ENCODE measurements around the gene RGS12.

DNA sequence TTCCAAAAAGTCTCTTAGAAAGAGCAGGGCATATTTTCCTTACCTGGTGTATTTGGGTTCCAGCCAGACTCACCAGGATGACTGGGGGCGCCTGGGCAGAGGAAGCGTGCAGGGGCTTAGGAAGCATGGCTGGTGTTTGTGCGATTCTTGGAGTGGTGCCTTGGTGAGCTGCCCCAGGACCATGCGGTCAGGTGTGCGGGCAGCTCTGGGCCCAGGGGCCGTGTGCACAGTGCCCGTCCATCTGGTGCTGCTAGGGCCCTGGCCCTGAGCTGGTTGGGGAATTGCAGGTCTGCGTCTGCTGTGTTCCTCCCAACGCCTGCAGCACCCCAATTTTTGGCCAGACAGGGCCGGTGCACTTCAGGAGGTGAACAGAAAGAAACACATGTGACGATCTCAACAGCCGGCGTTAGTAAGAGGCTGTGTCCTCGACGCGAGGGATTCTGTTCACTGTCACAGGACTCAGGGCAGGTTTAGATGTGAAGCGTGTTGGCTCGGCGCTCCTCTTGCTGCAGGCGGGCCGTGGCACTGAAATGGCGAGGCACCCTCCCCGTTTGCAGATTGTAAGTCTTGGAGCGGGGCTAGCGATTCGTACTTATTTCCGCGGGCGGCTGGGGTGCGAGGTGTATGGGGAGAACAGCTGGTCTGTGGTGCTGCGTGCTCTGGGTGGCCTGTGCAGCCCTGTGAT lies 15.2 kb downstream of the RGS12 start:
- TF ChIP-seq, protein P1, sequence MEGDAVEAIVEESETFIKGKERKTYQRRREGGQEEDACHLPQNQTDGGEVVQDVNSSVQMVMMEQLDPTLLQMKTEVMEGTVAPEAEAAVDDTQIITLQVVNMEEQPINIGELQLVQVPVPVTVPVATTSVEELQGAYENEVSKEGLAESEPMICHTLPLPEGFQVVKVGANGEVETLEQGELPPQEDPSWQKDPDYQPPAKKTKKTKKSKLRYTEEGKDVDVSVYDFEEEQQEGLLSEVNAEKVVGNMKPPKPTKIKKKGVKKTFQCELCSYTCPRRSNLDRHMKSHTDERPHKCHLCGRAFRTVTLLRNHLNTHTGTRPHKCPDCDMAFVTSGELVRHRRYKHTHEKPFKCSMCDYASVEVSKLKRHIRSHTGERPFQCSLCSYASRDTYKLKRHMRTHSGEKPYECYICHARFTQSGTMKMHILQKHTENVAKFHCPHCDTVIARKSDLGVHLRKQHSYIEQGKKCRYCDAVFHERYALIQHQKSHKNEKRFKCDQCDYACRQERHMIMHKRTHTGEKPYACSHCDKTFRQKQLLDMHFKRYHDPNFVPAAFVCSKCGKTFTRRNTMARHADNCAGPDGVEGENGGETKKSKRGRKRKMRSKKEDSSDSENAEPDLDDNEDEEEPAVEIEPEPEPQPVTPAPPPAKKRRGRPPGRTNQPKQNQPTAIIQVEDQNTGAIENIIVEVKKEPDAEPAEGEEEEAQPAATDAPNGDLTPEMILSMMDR (IDR thresholded peaks at IDR 0.05) = no peak
- no peak for TF ChIP-seq POLR2A (IDR thresholded peaks at IDR 0.05)
- no peak for TF ChIP-seq POLR2AphosphoS5 (IDR thresholded peaks at IDR 0.05)
- no peak for TF ChIP-seq EP300 (IDR thresholded peaks at IDR 0.05; ENCODE audit: low read depth)
